HG03342 (cell line): ENCODE results near the gene MTMR3.
"Not testable (repeated sequence)": the region's sequence is repeated elsewhere in the genome, so short reads cannot be mapped to it uniquely, and the experiment has no call there.

Experiments
- ATAC-seq: cut with Tn5 transposase; IDR thresholded peaks from one replicate; pipeline ENCODE4 v1.9.1; 2021; ENCODE audit warnings: mild to moderate bottlenecking, moderate library complexity; ENCODE audit not compliant: unreplicated experiment

Gene MTMR3

GRCh38 chr22:29956680-29957079 lies 73.7 kb downstream of the MTMR3 start:
- ATAC-seq: no peak

- ATAC-seq: no peak
Observed at GRCh38 chr22:29958170-29958569, 75.2 kb downstream of the MTMR3 start.

- no peak for ATAC-seq
Observed at GRCh38 chr22:29964776-29965175, 81.8 kb downstream of the MTMR3 start.

- ATAC-seq: no peak
Observed at GRCh38 chr22:29967461-29967860, 84.5 kb downstream of the MTMR3 start.

GRCh38 chr22:29971607-29972006 lies 88.6 kb downstream of the MTMR3 start:
- ATAC-seq: no peak

- no peak for ATAC-seq
Observed at GRCh38 chr22:29972121-29972520, 89.1 kb downstream of the MTMR3 start.

- ATAC-seq: no peak
Observed at GRCh38 chr22:29973269-29973668, 90.3 kb downstream of the MTMR3 start.

GRCh38 chr22:29973680-29974079 lies 90.7 kb downstream of the MTMR3 start:
- not testable (repeated sequence) for ATAC-seq

- ATAC-seq: no peak
Observed at GRCh38 chr22:29975494-29975893, 92.5 kb downstream of the MTMR3 start.

GRCh38 chr22:29977107-29977506 lies 94.1 kb downstream of the MTMR3 start:
- no peak for ATAC-seq

GRCh38 chr22:29979777-29980321 lies 96.9 kb downstream of the MTMR3 start:
- ATAC-seq: peak; percentile 79

- ATAC-seq: no peak
Observed at GRCh38 chr22:29983296-29983917, 100.4 kb downstream of the MTMR3 start.

- no peak for ATAC-seq
Observed at GRCh38 chr22:29985912-29986311, 102.9 kb downstream of the MTMR3 start.

GRCh38 chr22:29987137-29987536 lies 104.2 kb downstream of the MTMR3 start:
- ATAC-seq: no peak

GRCh38 chr22:29988719-29989118 lies 105.7 kb downstream of the MTMR3 start:
- no peak for ATAC-seq

- ATAC-seq: no peak
Observed at GRCh38 chr22:29989446-29989845, 106.5 kb downstream of the MTMR3 start.

- no peak for ATAC-seq
Observed at GRCh38 chr22:29992341-29993275, 109.6 kb downstream of the MTMR3 start.

- ATAC-seq: no peak
Observed at GRCh38 chr22:29994027-29994715, 111.2 kb downstream of the MTMR3 start.

GRCh38 chr22:29994943-29995342 lies 112.0 kb downstream of the MTMR3 start:
- ATAC-seq: no peak

- no peak for ATAC-seq
Observed at GRCh38 chr22:29997107-29997506, 114.1 kb downstream of the MTMR3 start.

GRCh38 chr22:29997516-29997915 lies 114.5 kb downstream of the MTMR3 start:
- ATAC-seq: no peak
